B cell (primary cell): Measurements from ENCODE around the gene CACNA2D3. TPM values are rescaled to one million over a fixed set of nuclear protein-coding genes. Genes with fewer than 3 reads are reported as not detected.
A peak's percentile ranks its signal among the peaks of the same experiment; 100 is the strongest.

Experiments
- ATAC-seq: fragments of 200-7000 bp; cut with Tn5 transposase; one replicate; pipeline ENCODE4 v1.10.0; 2021; ENCODE audit warnings: low read depth, mild to moderate bottlenecking, moderate number of reproducible peaks, moderate library complexity
- CTCF ChIA-PET: fragments of 350-600 bp; sonication (Branson Sonifier 250); formaldehyde crosslinking; loops from one replicate; lab custom pipeline; 2021; ENCODE audit warnings: antibody characterized with exemption, inconsistent platforms; lab: Charles Lee
- POLR2A ChIA-PET: fragments of 350-600 bp; sonication (Branson Sonifier 250); formaldehyde crosslinking; loops from one replicate; lab custom pipeline; 2021; ENCODE audit warnings: antibody characterized with exemption; lab: Charles Lee
- DNase-seq: peaks from one replicate; pipeline ENCODE4 v3.0.0; 2013
- H2AFZ ChIP-seq: 2 replicates; pipeline ENCODE4 v1.6.1; 2012; ENCODE audit warnings: mild to moderate bottlenecking, low read depth, low read length; ENCODE audit not compliant: insufficient read depth, poor library complexity, severe bottlenecking
- H3K27ac ChIP-seq, 2 donors: 1 replicate in 1 of 2; 2 replicates in 1 of 2; pipeline ENCODE4 v1.5.1; 2012 to 2013; ENCODE audit warnings: low read length in 2 of 2, mild to moderate bottlenecking in 2 of 2, moderate library complexity in 1 of 2
- H3K27me3 ChIP-seq, 4 experiments: fragments of 200-600 bp in 1 of 4; sonication (generic) in 1 of 4; replicated peaks in 1 of 4; 1 replicate in 2 of 4; 2 replicates in 2 of 4; pipeline versions ENCODE4 v1.6.1 to v1.7.0; 2013 to 2016; ENCODE audit warnings: low read length in 3 of 4, mild to moderate bottlenecking in 2 of 4, mixed read lengths in 1 of 4, moderate library complexity in 1 of 4; ENCODE audit not compliant: insufficient read depth in 4 of 4, control insufficient read depth in 3 of 4; ENCODE audit errors: control extremely low read depth in 1 of 4
- H3K36me3 ChIP-seq, 2 experiments: replicated peaks in 1 of 2; 1 replicate in 1 of 2; 2 replicates in 1 of 2; pipeline versions ENCODE4 v1.6.1 to v1.7.1; 2013; ENCODE audit warnings: low read length in 1 of 2; ENCODE audit not compliant: insufficient read depth in 2 of 2, control insufficient read depth in 1 of 2; ENCODE audit errors: control extremely low read depth in 1 of 2, extremely low read depth in 1 of 2
- H3K4me1 ChIP-seq, 2 donors: fragments of 200-600 bp in 1 of 2; sonication (generic) in 1 of 2; 1 replicate in 1 of 2; 2 replicates in 1 of 2; pipeline versions ENCODE4 v1.5.1 to v1.6.1; 2013 to 2017; ENCODE audit warnings: low read length in 2 of 2; ENCODE audit not compliant: control insufficient read depth in 2 of 2, insufficient read depth in 2 of 2
- H3K4me2 ChIP-seq: replicated peaks from 2 replicates; pipeline ENCODE3; 2012; ENCODE audit warnings: mild to moderate bottlenecking, low read depth, low read length; ENCODE audit not compliant: poor library complexity, severe bottlenecking
- H3K4me3 ChIP-seq, 5 experiments: fragments of 200-600 bp in 1 of 5; sonication (generic) in 1 of 5; 1 replicate in 3 of 5; 2 replicates in 2 of 5; pipeline versions ENCODE4 v1.5.1 to v1.7.0; 2011 to 2016; ENCODE audit warnings: low read length in 4 of 5, mild to moderate bottlenecking in 4 of 5, low read depth in 2 of 5, control low read depth in 1 of 5, moderate library complexity in 1 of 5; ENCODE audit not compliant: insufficient read depth in 1 of 5; ENCODE audit errors: control extremely low read depth in 1 of 5, extremely low read depth in 1 of 5
- H3K79me2 ChIP-seq: fragments of 200-600 bp; sonication (generic); one replicate; pipeline ENCODE4 v1.6.0; 2016; ENCODE audit warnings: low read length; ENCODE audit not compliant: control insufficient read depth, insufficient read depth
- H3K9ac ChIP-seq: fragments of 200-600 bp; sonication (generic); 2 replicates; pipeline ENCODE4 v1.6.1; 2017; ENCODE audit warnings: mild to moderate bottlenecking, low read length, moderate library complexity
- H3K9me3 ChIP-seq, 3 donors: one replicate each; pipeline versions ENCODE4 v1.6.1 to v1.7.1; 2013; ENCODE audit warnings: low read length in 2 of 3; ENCODE audit not compliant: control insufficient read depth in 2 of 3, insufficient read depth in 1 of 3; ENCODE audit errors: control extremely low read depth in 1 of 3
- H4K20me1 ChIP-seq: 2 replicates; pipeline ENCODE4 v1.6.0; 2012; ENCODE audit warnings: mild to moderate bottlenecking, low read length; ENCODE audit not compliant: insufficient read depth, control insufficient read depth, poor library complexity, severe bottlenecking
- H3K27ac Mint-ChIP-seq: one replicate; pipeline ENCODE4 v1.8.0; 2021; ENCODE audit warnings: mixed read lengths
- H3K27me3 Mint-ChIP-seq: one replicate; pipeline ENCODE4 v1.8.0; 2021; ENCODE audit warnings: mixed read lengths
- H3K4me1 Mint-ChIP-seq: one replicate; pipeline ENCODE4 v1.8.0; 2021; ENCODE audit warnings: mixed read lengths
- H3K4me3 Mint-ChIP-seq: one replicate; pipeline ENCODE4 v1.8.0; 2021; ENCODE audit warnings: mixed read lengths
- H3K9me3 Mint-ChIP-seq: one replicate; pipeline ENCODE4 v1.8.0; 2022; ENCODE audit warnings: mixed read lengths; ENCODE audit not compliant: insufficient read depth
- EZH2 ChIP-seq: IDR thresholded peaks from 2 replicates; pipeline ENCODE4 v1.6.1; 2012; ENCODE audit warnings: borderline replicate concordance, low read depth, mild to moderate bottlenecking, moderate library complexity, low read length; ENCODE audit not compliant: insufficient read depth, poor library complexity, severe bottlenecking
- WGBS: methylation state at CpG from one replicate; pipeline ENCODE4 v1.1.5; 2013; ENCODE audit warnings: missing lambda C conversion rate; ENCODE audit not compliant: insufficient coverage; 5-methylcytosine and 5-hydroxymethylcytosine counted together
- intact Hi-C: fragments of 100-400 bp; cut with micrococcal nuclease; formaldehyde crosslinking; loops from one replicate; pipeline ENCODE4 v1.10.0; 2022
- polyA plus RNA-seq: library from polyadenylated mRNA; depleted of rRNA; stranded (reverse); fragments of >200 nt; gene quantifications from 2 replicates; pipeline ENCODE4 v1.2.3, GENCODE V29; 2012
- total RNA-seq, 2 donors: library from RNA; stranded (reverse); fragments of 120-200 nt in 1 of 2; gene quantifications; 1 replicate in 1 of 2; 2 replicates in 1 of 2; pipeline versions ENCODE4 v1.2.3 to v1.2.4, GENCODE V29; 2013 to 2022
- TF ChIP-seq, protein P1 (sequence below): fragments of 200-600 bp; IDR thresholded peaks from one replicate; pipeline ENCODE4 v1.8.0; 2022; ENCODE audit warnings: antibody characterized with exemption, mild to moderate bottlenecking

CACNA2D3 gene
- total and polyA plus RNA-seq, 2 donors (not counting 1 experiment from before 2014, with no cell fraction given) = not detected

DNA sequence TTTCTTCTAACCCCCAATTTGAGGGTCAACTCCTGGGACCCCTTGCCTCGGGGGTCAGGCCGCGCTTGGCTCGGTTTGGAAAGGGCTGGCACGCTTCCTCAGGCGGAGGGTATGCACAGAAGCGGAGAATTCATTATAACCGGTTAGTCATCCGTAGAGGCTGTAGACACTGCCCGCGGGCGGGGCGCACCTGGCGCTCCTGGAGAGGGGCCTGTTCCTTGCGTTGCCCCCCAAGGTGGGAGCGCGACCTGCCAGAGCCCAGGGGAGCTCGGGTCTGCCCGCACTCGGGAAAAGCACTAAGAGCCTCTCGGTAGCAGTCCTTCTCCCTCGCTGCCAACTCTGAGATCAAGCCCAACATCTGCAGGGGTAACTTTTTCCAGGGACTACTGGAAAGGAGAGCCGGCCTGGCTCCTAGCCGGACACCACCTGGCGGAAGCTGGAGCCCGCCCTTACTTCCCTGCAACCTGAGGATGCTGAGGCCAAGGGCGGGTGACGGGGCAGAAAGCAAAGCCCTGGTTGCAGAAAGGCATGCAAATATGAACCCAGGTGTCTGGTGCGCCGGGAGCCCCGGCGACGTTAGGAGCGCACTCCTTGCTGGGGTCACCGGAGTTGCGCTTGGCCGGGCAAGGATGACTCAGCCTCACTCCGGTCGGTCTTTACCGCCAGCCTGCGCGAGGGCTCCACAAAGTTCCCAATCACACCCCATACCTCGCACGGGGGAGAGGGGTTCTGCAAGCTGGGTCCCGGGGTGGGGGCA, 1.5 kb upstream of the CACNA2D3 start:
- H3K9me3 Mint-ChIP-seq = no peaks in the 10 kb centered on the region
- no peak overlapping the region for H3K27ac ChIP-seq
- H3K27ac Mint-ChIP-seq = no peak overlapping the region
- no peak overlapping the region for H3K4me3 ChIP-seq
- H2AFZ ChIP-seq = no peak overlapping the region
- no peak overlapping the region for H3K9ac ChIP-seq
- intact Hi-C loops = no loop called here
- TF ChIP-seq, protein P1, sequence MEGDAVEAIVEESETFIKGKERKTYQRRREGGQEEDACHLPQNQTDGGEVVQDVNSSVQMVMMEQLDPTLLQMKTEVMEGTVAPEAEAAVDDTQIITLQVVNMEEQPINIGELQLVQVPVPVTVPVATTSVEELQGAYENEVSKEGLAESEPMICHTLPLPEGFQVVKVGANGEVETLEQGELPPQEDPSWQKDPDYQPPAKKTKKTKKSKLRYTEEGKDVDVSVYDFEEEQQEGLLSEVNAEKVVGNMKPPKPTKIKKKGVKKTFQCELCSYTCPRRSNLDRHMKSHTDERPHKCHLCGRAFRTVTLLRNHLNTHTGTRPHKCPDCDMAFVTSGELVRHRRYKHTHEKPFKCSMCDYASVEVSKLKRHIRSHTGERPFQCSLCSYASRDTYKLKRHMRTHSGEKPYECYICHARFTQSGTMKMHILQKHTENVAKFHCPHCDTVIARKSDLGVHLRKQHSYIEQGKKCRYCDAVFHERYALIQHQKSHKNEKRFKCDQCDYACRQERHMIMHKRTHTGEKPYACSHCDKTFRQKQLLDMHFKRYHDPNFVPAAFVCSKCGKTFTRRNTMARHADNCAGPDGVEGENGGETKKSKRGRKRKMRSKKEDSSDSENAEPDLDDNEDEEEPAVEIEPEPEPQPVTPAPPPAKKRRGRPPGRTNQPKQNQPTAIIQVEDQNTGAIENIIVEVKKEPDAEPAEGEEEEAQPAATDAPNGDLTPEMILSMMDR = no peak
- TF ChIP-seq EZH2 = no peak
- H3K27me3 Mint-ChIP-seq = peaks cover 41% of the 10 kb centered on the region
- peak overlapping the region; percentile 28 for H3K4me2 ChIP-seq
- POLR2A ChIA-PET = no interaction called here
- ATAC-seq (no peak), DNase-seq (peak; percentile 13)
- no peaks in the 10 kb centered on the region for H3K36me3 ChIP-seq
- H3K9me3 ChIP-seq = peaks cover 0 to 7% (median 0%) of the 10 kb centered on the region in 3 donors
- H3K4me1 Mint-ChIP-seq = peaks cover 19% of the 10 kb centered on the region
- H4K20me1 ChIP-seq = no peaks in the 10 kb centered on the region
- WGBS = 5% methylated on average over 37 of the region's 45 CpGs
- peaks cover 6 to 8% of the 10 kb centered on the region in 2 donors for H3K4me1 ChIP-seq
- H3K4me3 Mint-ChIP-seq = peak overlapping the region; percentile 56
- CTCF ChIA-PET = no interaction called here
- H3K27me3 ChIP-seq = peaks cover 0 to 32% (median 23%) of the 10 kb centered on the region in 4 experiments
- no peaks in the 10 kb centered on the region for H3K79me2 ChIP-seq
